ENCODE results near the gene IER2.

The IER2 gene, protein sequence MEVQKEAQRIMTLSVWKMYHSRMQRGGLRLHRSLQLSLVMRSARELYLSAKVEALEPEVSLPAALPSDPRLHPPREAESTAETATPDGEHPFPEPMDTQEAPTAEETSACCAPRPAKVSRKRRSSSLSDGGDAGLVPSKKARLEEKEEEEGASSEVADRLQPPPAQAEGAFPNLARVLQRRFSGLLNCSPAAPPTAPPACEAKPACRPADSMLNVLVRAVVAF

DNA sequence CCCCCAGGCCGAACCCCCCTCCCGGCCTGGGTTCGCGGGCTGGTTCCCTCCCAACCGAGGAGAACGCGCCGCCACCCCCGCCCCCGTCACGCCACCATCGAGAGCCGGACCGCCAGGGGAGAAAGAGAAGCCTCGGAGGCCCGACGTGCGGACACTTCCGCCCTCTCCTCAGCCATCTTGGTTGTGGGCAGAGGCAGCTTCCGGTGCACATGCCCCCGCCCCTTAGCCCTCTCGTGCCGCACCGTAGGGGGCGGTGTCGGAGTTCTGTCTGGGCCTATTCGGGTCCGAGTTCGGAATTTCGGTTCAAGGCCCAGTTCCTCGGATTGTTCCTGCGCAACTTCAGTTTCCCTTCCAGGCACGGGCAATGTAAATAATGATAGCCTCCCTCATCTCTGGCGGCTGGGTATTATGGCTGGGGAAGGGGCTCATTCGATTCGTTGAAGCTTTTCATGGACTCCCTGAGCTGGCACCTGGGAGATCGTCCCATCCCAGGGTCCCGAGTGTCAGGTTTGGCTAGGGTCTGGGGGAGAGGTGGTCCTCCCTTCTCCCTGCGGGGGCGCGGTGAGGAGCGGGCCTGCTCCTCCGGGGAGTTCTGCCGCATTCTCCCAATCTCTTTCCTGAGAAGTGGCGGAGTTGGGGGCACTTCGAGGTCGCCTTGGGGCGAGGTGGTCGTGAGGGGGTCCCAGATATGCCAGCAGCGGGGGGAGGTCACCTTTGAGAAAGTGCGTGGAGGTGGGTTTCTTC lies at the start of gene IER2, which contains the start of gene STX10:
IER2 (plus strand) TSS at position 225 of the 744 bp plus-strand sequence. CDS start 2,776 bp downstream, outside the sequence.
STX10 (minus strand) TSS at position 189 of the 744 bp plus-strand sequence. CDS start 202 bp downstream, outside the sequence.
- DNase-seq (ENCODE audit: low spot score), result peak; percentile 97

DNA sequence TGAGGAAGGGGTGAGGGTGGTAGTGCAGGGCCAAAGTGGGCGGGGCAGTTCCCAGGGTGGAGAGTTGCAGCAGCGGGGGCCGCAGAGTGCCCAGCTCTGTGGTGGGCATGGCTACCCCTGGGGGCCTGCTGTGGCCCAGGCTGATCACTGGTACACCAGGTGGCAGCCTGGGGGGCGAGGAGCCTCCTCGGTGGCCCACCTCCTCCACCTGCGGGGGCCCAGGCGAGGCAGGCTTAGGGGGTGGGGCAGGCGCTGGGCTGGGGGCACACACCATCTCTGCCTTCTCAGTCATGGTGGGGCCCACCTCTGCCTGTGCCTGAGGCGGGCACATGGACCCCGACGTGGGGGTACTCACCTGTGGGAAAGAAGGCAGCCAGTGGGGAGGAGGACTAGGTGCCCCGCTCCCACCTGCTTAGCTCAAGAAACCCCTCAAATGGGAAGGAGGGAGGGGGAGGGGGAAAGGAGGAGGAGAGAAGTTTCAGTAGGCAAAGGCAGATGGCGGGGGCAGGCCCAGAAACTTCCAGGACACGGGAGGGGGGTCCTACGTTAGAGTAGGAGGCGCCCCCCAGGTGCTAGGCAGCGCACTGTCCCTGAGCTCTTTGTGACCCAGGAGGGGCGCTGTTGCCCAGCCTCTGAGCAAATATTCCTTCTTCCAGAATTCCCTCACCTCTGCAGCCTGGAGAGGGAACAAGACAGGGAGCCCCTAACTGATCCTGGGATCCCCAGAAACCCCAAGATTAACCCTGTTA lies 49.2 kb upstream of the IER2 start:
- DNase-seq (ENCODE audit: low spot score), result no peak

DNA sequence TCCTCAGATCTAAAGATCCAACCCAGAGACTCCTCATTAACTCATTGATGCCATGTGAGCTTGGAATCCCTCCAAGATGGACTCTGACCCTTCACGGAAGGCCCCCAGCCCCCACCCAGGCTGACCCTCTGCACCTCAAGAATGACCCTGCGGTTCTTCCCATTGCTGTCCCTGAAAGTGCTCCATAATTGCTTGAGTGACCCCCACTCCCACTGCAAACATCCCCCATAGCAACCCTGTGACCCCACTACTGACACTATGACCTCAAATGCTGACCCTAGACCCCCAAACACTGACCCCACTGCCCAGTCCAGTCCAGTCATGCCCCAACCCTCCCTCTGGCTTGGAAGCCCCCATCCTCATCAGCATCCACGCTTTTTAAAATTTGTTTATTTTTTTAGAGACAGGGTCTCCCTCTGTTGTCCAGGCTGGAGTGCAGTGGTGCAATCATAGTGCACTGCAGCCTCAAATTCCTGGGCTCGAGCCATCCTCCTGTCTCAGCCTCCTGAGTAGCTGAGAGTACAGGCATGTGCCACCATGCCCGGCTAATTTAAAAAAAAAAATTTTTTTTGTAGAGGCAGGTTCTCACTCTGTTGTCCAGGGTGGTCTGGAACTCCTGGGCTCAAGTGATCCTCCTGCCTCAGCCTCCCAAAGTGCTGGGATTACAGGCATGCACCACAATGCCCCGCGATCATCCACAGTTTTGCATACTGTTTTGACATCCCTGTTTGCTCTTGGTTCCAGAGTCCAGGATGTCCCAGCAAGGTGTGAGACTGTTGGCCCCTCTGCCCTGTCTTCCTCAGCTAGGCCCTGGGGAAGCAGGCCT lies 48.4 kb upstream of the IER2 start:
- no peak for DNase-seq (ENCODE audit: low spot score)

DNA sequence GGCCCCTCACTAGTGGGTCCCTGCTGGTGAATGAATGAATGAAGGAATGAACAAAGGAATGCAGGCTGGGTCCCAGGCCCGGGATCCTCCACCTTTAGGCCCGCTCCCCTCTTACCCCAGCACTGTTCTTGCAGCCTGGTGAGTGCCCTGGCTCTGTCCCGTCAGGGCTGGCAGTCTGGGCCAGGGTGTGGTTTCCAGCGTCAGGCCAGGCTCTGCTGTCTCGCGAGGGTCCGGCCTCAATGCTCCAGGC lies 47.9 kb upstream of the IER2 start:
- no peak for DNase-seq (ENCODE audit: low spot score)

DNA sequence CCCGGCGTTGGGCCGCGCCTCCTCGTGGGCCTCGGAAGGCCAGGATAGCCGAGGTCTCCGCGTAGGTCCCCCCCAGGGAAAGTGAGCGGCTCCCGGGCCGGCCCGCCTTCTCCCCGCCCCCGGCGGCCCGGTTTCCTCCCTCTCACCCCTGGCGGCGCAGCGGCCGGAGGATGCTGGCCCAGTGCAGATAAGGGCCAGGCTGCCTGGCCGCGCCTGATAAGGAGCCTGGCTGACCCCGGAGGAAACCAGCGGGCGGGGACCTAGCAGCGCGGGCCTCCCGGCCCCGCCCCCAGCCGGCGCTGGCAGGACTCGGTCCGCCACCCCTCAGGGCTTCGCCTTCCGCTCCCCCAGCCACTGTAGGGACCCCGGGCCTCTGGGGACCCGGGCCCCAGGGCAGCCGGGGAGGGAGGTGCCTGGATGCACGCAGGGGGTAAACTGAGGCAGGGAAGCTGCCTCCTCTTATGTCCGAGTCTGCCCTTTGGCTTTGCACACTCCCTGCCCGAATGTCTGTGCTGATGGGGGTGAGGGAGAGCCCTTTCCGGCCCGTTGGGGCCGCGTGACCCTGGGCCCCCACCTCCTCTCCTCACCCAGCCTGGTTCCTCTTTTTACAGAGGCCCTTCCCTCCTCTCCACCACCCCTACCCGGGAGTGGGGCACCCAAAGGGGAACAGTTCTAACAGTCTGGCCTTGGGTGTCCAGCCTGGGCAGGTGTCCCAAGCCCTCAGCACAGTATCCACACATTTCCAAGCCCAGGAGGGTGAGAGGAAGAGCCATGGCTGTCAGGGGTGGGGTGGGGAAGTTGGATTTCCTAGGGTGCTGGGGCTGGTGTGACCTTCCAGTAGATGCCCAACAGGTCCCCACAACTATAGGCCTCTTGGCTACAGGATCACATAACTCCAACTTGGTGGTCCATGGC lies 47.3 kb upstream of the IER2 start, which contains the start of gene LYL1:
LYL1 (minus strand) TSS at position 193 of the 915 bp plus-strand sequence. CDS start 1,687 bp downstream, outside the sequence.
- DNase-seq (ENCODE audit: low spot score), result no peak

DNA sequence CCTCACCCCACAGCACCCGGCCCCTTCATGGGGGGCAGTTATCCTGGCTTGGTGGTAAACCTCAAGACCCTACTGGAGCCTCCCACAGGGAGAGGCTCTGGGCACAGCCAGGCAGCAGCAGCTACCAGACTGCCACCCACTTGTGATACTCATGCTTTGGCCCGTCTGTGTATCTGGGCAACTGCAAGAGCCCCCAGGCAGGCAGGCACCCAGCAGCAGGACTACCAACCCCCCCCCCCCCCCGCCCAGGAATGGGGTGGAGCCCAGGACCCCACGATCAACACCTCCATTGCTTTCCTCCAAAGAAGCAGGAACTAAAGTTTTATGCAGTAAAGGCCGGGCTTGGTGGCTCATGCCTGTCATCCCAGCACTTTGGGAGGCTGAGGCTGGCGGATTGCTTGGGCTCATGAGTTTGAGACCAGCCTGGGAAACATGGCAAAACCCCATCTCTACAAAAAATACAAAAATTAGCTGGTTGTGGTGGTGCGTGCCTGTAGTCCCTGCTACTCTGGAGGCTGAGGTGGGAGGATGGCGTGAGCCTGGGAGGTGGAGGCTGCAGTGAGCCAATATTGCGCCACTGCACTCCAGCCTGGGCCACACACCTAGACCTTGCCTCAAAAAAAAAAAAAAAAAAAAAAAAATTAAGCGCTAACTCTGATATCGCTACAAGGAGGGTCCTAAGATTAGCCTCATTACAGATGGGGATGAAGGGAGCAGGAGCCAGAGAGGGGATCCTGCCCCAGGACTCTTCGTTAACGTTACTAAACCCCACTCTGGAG lies 46.4 kb upstream of the IER2 start:
- no peak for DNase-seq (ENCODE audit: low spot score)

DNA sequence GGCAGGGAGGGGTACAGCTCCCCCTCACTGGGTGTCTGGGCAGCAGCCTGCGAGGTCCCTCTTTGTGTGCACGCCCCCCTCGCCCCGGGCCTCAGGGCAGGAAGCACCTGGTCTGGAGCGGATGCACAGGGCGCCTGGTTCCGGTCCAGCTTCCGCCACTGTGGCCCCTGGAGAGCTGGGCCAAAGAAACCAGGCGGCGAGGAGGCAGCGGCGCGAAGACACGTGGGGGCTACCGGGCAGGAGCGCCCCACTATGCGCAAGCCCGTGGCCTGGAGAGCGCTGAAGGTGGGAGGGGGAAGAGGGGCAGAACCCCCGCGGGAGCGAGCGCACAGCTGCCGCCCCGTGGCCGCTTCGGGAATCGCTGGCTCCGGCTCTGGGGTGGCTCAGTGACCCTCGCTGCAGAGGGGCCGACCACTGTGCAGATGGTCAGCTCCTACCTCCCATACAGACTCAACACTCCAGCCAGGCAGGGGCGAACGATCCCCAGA lies 45.8 kb upstream of the IER2 start:
- peak; percentile 53 for DNase-seq (ENCODE audit: low spot score)

DNA sequence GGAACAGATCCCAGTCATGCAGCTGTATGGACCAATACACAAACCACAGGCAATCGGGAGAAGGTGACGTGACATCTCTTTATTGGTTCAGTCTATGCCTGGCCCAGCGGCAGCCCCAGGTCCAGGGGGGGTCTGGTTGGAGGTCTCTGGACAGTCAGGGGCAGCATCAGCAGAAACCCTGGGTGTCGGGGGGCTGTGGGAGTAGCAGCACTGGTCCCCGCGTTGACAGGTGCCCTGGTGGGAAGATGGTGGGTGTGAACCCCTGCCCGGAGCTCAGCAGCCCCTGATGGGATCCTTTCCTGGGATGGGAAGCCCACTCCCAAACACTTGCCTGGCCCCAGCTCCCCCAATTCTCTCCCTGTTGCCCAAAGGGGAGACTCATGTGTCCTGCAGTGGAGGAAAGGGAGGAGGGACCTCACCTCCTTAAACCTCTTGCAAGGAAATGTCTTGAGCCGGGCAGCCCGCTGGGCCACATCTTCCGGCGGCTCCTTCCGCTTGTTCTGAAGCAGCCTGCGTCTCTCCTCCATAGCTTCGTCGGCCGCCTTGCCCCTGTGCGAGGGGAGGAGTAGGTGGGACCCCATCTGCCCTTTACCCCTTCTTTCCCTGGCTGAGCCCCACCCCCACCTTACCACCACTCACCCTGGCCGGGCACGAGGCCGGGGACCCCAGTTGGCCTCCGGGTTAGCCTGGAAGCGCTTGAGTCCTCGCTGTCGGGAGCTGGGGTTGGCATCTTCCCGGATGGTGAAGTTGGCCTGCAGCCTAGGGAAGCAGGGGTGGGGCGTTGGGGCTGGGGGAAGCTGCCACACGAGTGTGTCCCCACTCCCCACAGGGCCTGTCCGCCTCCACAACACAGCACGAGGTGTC lies 45.1 kb upstream of the IER2 start:
- no peak for DNase-seq (ENCODE audit: low spot score)

DNA sequence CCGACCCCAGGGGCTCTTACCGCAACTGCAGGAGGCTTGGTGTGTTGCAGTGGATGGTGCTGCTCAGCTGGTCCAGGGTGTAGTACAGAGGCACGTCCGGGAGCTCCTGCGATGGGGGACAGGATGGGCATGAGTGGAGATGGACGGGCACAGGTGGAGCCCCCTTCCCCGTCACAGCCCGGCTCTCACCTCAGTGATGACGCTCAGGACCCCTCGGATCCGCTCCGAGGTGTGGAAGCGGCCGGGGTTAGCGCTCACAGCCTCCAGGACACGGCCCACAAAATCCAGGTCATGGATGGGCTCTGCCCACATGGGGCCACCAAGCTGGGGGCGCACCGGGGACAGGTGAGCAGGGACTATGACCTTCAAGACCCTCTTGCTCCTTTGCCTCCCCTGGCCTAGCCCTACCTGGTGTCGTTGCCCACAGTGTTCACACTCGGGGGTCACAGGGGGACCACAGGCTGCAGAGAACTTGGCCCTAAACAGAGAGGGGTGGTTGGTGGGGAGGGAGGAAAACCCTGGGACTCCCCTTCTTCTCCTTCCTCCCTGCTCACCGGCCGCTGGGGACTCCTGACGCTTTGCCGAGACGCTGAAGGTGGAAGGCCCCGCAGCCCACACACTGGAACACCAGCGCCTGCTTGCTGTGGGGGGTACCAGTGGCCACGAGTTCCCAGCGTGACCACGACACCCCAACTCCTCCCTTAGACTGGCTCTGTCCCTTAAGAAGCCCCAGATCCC lies 40.7 kb upstream of the IER2 start:
- DNase-seq (ENCODE audit: low spot score), result no peak

DNA sequence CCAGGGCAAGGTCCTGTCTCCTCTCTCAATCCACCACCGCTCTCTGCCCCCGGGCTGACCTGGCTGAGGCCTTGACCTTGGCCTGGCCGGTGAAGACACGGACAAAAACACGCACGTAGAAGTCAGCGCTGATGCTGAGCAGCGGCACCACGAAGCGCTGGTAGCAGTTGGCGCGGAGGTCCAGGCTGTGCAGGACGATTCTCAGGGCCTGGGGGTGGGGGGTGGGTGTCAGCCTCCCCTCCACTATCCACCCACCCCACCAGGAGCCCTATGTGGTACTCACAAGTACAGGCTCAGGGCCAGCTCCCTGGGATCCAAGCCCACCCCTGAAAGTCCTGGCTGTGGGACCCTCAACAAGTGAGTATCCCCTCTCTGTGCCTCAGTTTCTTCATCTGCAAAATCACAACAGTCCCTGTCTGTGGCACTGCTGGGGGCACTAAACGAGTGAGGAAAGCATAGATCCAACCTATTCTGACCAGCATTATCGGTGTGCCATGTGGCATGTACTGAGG lies 40.1 kb upstream of the IER2 start:
- no peak for DNase-seq (ENCODE audit: low spot score)

DNA sequence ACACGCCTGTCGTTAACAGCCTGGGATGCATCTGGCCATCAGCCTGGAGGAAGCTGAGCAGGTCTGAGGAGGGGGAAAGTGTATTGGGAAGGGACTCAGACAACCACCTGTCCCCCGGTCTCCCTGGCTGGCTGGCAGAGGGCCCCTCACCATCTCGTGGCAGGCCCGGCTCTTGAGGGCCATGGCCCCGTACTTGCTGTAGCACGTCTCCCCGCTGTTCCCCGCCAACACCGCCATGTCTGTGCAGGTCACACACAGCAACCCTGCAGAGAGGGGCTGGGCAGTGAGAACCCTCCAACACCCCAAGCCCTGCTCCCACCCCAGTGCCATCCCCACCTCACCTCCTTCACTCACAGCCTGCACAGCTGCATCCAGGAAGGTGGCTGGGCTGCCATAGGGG lies 37.7 kb upstream of the IER2 start:
- no peak for DNase-seq (ENCODE audit: low spot score)

DNA sequence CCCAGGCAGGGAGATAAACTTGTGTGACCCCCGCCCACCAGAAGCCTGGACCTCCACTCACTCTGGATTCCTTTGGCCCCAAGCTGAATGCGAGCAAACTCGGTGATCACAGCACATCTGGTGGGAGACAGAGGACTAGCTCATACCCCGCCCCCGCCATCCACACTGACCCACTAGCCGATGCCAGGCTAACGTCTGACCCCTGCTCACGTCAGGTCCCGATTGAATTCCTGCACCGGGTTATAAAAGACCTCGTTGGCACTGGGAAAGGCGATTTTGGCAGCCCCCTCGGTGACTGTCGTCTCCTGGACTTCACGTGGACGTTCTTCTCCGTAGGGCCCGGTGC lies 34.3 kb upstream of the IER2 start:
- no peak for DNase-seq (ENCODE audit: low spot score)

DNA sequence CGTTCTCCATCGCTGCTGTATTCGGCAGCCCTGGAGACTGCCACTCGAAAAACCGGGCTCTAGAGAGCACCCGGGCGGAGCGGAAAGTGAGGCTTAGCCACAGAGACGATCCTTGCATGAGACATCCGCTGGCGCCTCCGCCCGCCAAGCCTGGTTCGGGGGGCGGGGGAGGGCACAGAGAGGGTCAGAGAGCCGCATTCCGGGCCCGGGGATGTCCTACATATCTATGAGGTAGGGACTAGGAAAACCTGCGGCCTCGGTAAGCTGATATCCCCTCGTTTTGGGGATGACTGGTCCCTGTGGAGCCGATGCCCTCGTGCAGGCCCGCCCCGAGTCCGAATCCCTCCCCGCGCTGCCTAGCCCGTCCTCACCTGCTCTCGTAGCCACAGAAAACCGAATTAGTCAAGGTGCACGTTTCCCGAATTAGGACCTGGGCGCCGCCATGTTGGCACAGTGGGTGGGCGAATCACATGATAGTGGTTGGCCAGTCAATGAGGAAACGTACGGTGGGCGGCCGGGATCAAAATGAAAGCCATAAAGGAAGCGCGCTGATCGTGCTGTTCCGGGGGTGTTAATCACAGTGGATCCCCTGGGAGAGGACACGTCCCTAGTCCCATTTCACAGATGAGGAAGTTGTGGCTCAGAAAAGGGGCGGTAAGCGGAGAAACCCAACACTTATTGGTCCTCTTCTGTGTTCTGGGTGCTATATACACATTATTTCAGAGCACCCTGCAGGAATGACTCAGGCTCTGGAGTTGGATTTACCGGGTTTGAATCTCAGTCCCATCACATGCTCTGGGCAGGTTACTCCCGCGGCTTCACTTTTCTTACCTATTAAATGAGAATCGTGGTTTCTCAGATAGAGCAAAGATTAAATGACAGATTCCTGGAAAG lies 33.7 kb upstream of the IER2 start, which contains the start of gene TRMT1:
TRMT1 (minus strand) TSS at position 459 of the 894 bp plus-strand sequence; CDS start at position 118, 341 bp downstream.
- DNase-seq (ENCODE audit: low spot score), result peak; percentile 91

DNA sequence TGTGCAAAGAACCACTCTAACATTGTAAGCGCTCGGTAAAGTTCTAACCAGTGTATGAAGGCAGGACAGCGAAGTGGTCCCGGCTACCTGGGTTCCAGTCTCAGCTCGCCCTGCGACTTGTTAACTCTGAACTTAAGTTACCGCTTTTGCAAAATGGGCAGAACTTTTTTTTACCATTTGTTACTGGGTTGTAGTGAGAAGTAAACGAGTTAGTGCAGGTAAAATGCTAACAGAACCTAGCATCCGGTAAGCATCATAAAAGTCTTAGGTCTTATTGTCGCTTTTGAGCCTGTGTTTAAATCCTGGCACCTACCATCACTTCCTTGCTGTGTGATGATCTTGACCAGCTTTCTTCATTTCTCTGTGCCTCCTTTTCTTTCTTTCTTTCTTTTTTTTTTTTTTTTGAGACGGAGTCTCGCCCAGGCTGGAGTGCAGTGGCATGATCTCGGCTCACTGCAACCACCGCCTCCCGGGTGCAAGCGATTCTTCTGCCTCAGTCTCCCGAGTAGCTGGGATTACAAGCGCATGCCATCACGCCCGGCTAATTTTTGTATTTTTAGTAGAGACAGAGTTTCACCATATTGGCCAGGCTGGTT lies 32.9 kb upstream of the IER2 start:
- DNase-seq (ENCODE audit: low spot score), result no peak

DNA sequence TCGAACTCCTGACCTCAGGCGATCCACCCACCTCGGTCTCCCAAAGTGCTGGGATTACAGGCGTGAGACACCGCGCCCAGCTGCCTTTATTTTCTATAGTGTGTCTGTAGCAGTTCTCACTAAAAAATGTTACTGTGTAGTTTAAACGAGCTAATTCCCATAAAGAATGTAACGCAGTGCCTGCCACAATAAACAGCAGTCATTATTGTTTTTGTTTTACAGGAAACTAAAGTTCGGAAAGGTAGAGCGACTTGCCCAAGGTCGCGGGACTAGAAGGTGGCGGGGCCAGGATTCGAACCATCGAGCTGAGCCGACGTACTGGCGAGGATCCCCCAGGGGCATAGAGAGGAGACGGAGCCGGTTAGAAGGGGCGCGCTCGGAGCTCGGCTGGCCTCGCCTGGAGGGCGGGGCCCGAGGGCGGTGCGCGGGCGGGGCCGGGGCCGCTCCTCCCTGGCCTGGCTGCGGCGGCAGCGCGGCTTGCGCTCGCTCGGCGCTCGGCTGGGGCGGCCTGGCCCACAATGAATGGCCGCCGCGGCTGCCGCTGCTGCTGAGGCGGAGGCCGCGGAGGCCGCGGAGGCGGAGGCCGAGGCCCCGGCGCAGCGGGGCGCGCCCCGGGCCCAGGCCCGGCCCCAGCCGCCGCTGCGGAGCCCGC lies 32.3 kb upstream of the IER2 start, which contains the start of gene NACC1:
NACC1 (plus strand) TSS at position 493 of the 652 bp plus-strand sequence. CDS start 16,944 bp downstream, outside the sequence.
- peak; percentile 94 for DNase-seq (ENCODE audit: low spot score)
